Measurements from ENCODE around the gene HSPG2.
A peak's percentile ranks its signal among the peaks of the same experiment; 100 is the strongest.
"Not testable (repeated sequence)": the region's sequence is repeated elsewhere in the genome, so short reads cannot be mapped to it uniquely, and the experiment has no call there.

Gene HSPG2

GRCh38 chr1:21781815-21782348, 155.2 kb downstream of the HSPG2 start:
- DNase-seq: peak in 1 of 2 experiments; percentile 23

DNA sequence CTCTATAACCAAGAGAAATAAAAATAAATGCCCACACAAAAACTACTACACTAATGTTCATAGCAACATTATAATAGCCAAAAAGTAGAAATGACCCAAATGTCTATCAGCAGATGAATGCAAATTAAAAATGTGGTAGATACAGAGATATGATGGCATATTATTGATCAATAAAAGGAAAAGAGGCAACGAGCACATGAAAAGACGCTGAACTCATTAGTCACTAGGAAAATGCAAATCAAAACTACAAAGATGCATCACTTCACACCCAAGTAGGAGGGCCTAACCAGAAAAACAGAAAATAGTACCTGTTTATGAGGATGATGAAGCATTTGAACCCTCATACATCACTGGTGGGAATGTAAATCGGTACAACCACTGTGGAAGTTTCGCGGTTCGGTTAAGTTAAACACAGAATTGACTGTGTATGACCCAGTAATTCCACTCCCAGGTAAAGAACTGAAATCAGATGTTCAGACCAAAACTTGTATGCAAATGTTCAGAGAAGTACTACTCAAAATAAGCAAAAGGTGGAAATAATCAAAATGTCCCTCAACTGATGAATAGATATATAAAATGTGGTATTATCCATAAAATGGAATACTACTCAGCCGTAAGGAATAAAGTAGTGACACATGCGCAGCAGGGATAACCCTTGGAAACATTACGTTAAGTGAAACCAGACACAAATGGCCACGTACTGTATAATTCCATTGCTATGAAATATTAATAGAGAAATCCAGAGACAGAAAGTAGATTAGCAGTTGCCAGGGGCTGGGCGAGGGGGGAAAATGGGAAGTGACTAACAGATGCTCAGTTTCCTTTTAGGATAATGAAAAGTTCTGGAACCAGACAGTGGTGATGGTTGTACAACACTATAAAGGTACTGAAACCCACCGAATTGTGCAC, 157.2 kb downstream of the HSPG2 start:
- DNase-seq: peak; percentile 50 to 62

- DNase-seq: no peak
Measured at GRCh38 chr1:21778405-21778727, 158.7 kb downstream of the HSPG2 start.

DNA sequence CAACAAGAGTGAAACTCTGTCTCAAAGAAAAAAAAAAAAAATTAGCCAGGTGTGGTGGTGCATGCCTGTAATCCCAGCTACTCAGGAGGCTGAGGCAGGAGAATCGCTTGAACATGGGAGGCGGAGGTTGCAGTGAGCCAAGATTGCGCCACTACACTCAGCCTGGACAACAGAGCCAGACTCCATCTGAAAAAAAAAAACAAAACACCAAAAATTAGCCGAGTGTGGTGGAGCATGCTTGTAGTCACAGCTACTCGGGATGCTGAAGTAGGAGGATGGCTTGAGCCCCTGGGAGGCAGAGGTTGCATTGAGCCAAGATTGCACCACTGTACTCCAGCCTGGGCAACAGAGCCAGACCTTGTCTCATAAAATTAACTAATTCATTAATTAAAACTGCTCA, 160.2 kb downstream of the HSPG2 start:
- not testable (repeated sequence) for DNase-seq

GRCh38 chr1:21775985-21776562, 161.0 kb downstream of the HSPG2 start:
- DNase-seq: no peak

DNA sequence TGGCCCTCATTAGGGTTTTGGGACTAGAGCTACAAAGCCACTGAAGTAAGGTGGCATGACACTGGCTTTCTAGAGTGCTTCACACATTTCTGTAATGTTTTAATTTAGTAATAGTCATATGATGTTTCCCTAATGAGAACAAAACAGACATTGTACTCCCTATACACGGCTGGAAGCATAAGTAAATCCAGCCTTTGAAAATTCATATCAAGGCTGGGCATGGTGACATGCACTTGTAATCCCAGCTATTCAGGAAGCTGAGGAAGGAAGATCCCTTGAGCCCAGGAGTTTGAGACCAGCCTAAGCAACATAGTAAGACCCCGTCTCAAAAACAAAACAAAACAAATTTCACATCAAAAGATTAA, 161.6 kb downstream of the HSPG2 start:
- no peak for DNase-seq

GRCh38 chr1:21774835-21775549, 162.1 kb downstream of the HSPG2 start:
- DNase-seq: no peak

DNA sequence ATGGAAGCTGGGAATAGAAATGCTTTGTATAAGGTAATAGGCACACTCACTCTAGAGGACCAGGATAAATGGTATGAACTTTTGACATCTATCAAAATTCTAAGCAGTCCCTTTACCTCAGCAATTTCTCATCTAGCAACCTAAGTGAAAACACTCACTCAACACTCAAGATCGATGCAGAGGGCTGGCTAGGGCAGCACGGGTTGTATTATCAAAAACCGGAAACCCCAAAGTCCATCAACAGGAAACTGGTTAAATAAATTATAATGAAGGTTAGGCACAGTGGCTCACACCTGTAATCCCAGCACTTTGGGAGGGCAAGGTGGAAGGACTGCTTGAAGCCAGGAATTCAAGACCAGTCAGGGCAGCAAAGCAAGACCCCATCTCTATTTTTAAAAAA, 163.5 kb downstream of the HSPG2 start:
- DNase-seq: peak in 1 of 2 experiments; percentile 18

Data from activated CD4-positive, alpha-beta T cell treated with anti-CD3 and anti-CD28 coated beads, Interleukin-2, amount 50 U/mL, for 48 hours (primary cell).